T-helper 22 cell (primary cell): ENCODE measurements around the gene HS3ST5.

Experiments
- DNase-seq: peaks from one replicate; pipeline ENCODE4 v3.0.0-alpha.2; 2020; ENCODE audit warnings: low read depth

Gene HS3ST5

GRCh38 chr6:114195027-114195365 lies 147.8 kb downstream of the HS3ST5 start:
- no peak for DNase-seq

GRCh38 chr6:114194362-114195026 lies 148.3 kb downstream of the HS3ST5 start:
- DNase-seq: no peak

- no peak for DNase-seq
These were observed 155.3 kb downstream of the HS3ST5 start for GRCh38 chr6:114187563-114187962.

DNA sequence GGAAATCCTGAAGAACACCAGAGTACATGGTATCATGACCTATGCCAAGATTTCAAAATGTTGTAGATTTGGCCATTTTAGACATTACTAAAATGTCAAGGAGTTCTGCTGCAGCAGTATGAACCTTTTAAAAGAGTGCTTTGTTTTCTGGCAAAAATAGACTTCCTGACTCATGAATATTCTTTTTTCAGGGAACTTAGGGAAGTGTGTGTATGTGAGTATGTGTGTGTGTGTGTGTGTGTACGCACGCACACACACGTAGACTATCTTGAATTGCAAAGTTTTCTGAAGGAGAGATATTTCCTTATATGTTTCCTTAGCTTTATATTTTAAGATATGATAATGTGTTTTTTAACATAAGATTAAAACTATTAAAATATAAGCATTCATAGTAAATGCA lies 161.2 kb downstream of the HS3ST5 start:
- DNase-seq: no peak

DNA sequence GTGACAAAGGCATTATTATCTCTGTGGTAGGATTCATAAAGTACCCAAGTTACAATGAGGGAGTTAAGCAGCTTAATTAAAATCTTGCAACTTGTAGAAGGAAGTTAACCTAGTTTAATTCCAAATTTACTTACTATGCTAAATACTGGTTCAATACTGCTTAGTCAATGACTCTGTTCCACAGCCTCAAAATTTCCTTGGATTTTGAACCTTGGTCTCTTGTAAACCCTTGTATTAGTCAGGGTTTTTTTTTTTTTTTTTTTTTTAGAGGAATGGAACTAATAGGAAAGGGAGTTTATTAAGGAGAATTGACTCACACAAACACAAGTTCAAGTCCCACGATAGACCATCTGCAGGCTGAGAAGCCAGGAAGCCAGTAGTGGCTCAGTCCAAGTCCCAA lies 163.4 kb downstream of the HS3ST5 start:
- no peak for DNase-seq

- no peak for DNase-seq
These were observed 166.1 kb downstream of the HS3ST5 start for GRCh38 chr6:114176726-114177125.

DNA sequence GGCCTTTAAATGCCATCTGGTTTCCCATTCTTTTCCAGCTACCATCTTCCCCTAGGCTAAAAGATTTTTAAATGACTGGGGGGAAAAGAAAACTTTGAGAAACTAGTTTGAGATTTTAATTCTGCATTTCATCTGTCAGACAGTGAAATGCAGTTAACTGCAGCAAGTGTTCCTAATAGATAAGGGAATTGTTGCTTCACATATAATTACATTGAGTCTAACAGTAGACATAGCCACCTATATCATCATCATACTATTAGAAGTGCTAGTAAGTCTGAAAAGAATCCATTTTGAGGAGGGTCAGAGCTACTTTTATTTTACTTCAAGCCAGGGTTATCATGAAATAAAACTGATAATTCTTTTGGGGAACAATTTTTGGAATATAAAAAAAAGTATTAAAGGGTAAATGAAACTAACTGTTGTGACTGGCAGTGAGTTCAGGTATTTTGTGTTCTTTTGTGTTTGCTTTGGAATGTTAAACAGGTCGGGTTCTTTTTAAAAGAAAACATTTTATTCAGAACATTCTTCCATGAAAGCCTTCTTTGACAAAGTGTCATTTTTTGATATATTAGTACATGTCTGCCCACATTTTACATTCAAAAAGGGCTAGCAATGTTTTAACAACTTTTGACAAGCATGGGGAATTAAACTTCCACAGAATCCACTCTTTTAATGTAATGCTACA lies 170.1 kb downstream of the HS3ST5 start:
- DNase-seq: no peak

DNA sequence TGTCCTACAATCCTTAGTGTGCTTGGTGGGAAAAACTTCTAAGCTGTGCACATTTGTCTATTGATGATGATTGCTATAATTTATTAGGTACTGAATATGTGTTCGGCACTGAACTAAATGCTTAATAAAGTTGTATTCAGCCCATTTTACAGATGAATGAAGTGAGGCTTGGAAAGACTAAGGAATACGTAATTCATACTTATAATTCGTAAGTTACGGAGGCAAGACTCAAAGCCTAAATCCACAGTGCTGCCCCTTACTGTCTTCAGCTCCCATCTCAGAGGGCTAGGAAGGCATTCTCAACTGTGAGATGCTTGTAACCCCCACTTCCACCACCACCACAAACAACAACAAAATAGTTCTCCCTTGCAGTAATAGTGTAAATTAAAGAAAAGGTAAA lies 171.3 kb downstream of the HS3ST5 start:
- DNase-seq: no peak

GRCh38 chr6:114170958-114171387 lies 171.8 kb downstream of the HS3ST5 start:
- no peak for DNase-seq

DNA sequence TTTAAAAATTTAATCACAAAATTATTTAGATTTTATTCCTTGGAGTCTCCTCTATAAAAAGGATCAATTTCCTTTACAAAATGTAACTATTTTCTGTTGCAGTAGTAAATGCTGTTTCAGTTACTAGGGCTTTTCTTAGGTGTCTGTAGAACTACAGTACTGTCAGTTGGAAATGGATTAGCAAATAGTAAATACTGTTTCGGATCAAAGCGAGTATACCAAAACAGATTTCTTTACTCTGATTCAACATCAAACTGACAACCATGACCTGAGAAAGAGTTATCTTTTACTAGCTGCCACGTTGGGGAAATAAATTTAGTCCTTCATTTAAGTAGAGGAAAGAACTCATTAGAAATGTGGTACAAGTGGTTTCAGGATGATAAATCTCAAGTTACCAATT lies 172.5 kb downstream of the HS3ST5 start:
- DNase-seq: no peak

GRCh38 chr6:114169763-114170162 lies 173.1 kb downstream of the HS3ST5 start:
- no peak for DNase-seq

DNA sequence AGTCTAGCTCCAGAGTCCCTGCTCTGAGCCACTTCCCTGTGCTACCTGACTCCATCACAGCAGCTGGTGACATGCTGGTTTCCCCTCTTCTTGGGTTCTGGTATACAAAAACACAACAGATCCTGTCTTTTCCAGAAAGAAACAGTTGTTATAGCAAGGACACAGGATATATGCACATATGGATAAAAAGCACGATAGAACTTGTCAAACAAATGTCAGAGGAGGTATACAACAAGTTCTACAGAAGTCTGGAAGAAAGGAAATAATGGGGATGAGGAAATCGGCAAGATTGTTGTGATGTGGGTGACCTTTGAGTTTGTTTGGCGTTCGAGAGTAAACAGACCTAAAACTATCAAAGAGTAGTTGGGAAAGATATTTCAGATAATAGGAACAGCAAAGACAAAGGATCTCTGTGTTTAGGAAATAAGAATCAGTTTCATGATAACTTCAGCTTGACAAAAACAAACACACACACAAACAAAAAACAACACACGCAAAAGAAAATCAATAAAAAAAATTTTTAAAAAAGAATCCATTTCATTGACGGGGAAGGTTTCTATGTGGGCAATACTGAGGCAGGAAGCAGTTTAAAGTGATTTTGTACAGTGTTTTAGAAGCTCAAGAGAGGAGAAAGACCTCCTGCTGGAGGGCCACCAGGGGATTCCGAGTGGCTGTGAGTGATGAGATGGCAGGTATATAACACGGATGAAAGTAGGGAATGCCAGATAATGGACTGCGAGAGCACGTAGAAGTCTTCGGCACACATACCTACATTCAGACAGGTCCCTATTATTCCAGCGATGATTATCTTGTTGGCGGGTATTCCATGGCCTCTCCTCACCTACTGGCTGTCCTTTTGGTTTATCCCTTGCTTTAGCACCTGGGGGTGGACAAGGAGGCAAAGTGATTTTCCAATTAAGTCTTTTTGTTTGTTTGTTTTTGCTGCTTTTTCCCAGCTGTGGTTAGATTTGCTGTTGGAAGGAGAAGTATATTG lies 174.9 kb downstream of the HS3ST5 start:
- no peak for DNase-seq

GRCh38 chr6:114164207-114164606 lies 178.6 kb downstream of the HS3ST5 start:
- DNase-seq: no peak

GRCh38 chr6:114162691-114163347 lies 180.0 kb downstream of the HS3ST5 start:
- no peak for DNase-seq

GRCh38 chr6:114160881-114161280 lies 181.9 kb downstream of the HS3ST5 start:
- DNase-seq: no peak

DNA sequence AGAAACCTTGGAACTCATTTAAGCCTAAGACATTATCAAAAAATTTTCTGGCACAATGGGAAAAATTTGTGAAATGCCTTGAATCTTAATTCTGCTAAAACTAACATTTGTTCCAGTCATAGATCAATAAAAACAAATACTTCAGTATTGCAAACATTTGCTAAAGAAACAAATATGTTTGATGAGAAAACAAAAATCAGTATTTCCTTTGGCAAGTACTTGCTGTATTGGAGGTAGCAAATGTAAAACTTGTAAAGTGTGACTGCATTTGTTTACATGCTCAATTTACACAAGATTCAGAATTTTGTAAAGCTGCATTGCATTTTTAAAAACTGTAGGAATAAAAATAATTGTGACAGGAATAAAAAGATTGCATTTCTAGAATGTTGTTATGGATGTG lies 183.1 kb downstream of the HS3ST5 start:
- DNase-seq: no peak

DNA sequence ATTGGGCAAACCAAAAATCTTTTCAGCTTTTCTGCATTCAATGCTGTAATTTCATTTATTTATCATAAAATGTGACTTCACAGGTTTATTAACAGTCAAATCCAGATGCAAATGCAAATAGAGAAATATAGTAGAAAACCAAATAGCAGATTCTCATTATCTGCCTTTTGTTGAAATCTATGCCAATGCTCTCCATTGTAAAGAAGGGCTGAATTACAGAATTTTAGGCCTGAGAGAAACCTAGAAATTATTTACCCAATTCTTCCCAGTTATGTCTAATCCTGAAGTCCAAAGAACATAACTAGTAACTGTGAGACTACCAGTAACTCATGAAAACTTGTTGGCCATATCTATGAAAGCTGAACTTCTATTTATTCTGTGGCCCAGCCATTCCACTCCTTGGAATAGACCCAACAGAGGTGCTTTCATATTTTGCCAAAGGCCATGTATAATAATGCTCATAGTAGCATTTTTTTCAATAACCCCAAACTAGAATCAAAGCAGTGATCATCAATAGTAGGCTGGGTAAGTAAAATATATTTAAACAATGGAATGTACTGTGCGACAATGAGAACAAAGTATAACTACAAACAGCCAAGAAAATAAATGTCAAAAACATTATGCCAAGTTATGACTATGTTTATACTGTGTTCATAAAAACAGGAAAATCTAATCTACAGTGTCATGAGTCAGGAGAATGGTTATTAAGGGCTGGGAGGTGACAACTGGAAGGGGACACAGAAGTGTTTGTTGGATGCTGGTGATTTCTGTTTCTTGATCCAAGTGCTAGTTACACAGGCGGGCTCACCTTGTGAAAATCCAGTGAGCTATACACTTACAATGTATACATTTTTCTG lies 183.8 kb downstream of the HS3ST5 start:
- no peak for DNase-seq

DNA sequence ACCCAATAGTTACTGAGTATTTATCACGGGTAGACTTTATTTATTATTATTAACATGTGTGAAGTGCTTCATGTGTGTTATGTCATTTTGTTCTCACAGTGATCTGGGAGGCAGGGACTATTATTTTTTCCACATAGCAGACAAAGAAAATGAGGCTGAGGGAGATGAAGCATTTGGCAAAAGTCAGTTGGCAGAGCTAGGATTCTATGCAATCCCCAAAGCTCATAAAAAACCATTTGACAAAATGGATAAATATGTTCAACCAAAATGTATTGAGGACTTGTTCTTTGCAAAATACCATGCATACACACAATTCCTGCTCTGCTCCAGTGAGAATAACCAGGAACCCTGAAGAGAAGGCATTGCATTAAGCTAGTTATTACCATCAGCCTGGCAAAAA lies 184.4 kb downstream of the HS3ST5 start:
- DNase-seq: no peak

DNA sequence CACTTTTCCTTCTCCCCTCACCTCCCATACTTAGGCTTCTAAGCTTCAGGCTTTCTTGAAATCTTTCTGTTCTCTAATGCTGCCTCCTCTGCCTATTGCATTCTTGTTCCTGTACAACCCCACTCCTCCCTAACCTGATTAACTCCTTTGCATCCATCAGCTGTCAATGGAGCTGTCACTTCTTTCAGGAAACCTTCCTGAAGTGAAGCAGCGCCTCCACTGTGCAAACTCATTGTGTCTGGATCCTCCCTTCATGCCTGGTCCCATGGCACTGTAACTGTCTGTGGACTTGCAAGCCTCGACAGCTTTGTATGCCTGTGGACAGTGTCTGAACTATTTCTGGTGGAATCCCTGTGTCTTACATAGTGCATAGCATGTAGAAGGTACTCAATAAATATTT lies 185.0 kb downstream of the HS3ST5 start:
- DNase-seq: no peak

DNA sequence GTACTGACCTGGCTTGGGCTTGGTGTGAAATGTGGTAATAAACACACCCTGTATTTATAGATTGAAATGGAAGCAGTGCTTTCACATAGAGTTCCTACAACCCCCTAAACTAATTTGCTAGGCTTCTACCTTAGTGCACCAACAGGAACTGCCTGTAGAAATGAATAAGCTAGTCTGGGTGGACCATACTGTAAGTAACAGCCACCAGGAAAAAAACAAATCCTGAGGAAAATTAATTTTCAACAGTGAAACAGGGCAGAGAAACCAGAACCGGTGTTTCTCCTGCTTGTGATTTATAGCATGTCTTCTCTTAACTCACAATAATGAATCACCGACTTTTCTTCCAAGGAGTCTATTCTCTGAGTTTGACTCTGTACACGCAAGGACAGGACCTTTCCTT lies 187.1 kb downstream of the HS3ST5 start:
- no peak for DNase-seq

- DNase-seq: no peak
These were observed 188.0 kb downstream of the HS3ST5 start for GRCh38 chr6:114154812-114155211.
